PC-3 (cell line): ENCODE results near the gene MGAT5.

Source experiments
- EZH2 ChIP-seq: fragments of 300-600 bp; sonication (generic); IDR thresholded peaks from one replicate; pipeline ENCODE4 v1.6.1; 2017; ENCODE audit warnings: antibody characterized with exemption, mild to moderate bottlenecking, low read length; ENCODE audit not compliant: unreplicated experiment
- TF ChIP-seq, protein P1 (sequence below): fragments of 300-600 bp; sonication (generic); conservative IDR thresholded peaks from 2 replicates; pipeline ENCODE4 v1.5.1; 2017; ENCODE audit warnings: antibody characterized with exemption, low read depth, mild to moderate bottlenecking, low read length

DNA sequence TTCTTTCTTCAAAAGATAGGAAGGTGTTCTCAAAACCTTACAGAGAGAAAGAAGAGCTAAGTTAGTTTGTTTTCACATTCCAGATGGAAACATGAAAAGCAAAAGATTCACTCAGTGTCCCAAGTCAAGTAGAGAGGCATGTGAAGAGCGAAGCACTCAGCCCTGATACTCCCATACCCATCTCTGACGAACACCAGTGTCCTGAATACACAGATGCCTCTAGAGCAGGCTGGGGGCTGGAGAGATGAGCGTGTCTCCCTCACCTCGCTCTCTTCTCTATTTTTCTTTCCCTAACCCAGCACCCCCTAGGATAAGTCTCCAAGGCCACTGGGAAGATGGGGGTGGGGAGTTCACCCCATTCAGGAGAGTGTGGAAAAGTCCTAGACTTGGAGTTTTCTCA, 237.2 kb downstream of the MGAT5 start:
- TF ChIP-seq, protein P1, sequence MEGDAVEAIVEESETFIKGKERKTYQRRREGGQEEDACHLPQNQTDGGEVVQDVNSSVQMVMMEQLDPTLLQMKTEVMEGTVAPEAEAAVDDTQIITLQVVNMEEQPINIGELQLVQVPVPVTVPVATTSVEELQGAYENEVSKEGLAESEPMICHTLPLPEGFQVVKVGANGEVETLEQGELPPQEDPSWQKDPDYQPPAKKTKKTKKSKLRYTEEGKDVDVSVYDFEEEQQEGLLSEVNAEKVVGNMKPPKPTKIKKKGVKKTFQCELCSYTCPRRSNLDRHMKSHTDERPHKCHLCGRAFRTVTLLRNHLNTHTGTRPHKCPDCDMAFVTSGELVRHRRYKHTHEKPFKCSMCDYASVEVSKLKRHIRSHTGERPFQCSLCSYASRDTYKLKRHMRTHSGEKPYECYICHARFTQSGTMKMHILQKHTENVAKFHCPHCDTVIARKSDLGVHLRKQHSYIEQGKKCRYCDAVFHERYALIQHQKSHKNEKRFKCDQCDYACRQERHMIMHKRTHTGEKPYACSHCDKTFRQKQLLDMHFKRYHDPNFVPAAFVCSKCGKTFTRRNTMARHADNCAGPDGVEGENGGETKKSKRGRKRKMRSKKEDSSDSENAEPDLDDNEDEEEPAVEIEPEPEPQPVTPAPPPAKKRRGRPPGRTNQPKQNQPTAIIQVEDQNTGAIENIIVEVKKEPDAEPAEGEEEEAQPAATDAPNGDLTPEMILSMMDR, result no peak
- no peak for TF ChIP-seq EZH2
